Activated T-cell treated with anti-CD3 and anti-CD28 coated beads, Interleukin-2, amount 50 U/mL, for 72 hours (primary cell): ENCODE data around the gene LCMT1. TPM values are rescaled to one million over a fixed set of nuclear protein-coding genes. Genes with fewer than 3 reads are reported as not detected.
A peak's percentile ranks its signal among the peaks of the same experiment; 100 is the strongest.
"Not testable (repeated sequence)": the region's sequence is repeated elsewhere in the genome, so short reads cannot be mapped to it uniquely, and the experiment has no call there.

Source experiments
- ATAC-seq, 2 donors: fragments of 150-1000 bp; cut with Tn5 transposase; replicated peaks in 1 of 2; 2 replicates each; pipeline ENCODE4 v1.10.0; 2021; ENCODE audit warnings: moderate library complexity in 2 of 2, mild to moderate bottlenecking in 1 of 2
- DNase-seq, 2 donors: peaks; one replicate each; pipeline ENCODE4 v3.0.0; 2021 to 2022; ENCODE audit warnings: mixed read lengths in 1 of 2
- H3K27ac Mint-ChIP-seq: one replicate; pipeline ENCODE4 v1.8.0; 2022; ENCODE audit warnings: mild to moderate bottlenecking, moderate library complexity, mixed read lengths
- H3K27me3 Mint-ChIP-seq: one replicate; pipeline ENCODE4 v1.8.0; 2022; ENCODE audit warnings: low read depth, mixed read lengths
- H3K36me3 Mint-ChIP-seq, 2 donors: one replicate each; pipeline ENCODE4 v1.8.0; 2022; ENCODE audit warnings: mixed read lengths in 2 of 2, mild to moderate bottlenecking in 1 of 2; ENCODE audit not compliant: insufficient read depth in 2 of 2
- H3K4me1 Mint-ChIP-seq: one replicate; pipeline ENCODE4 v1.8.0; 2022; ENCODE audit warnings: low read depth, mixed read lengths
- H3K4me3 Mint-ChIP-seq, 2 donors: one replicate each; pipeline ENCODE4 v1.8.0; 2022; ENCODE audit warnings: mild to moderate bottlenecking in 2 of 2, mixed read lengths in 2 of 2, moderate library complexity in 2 of 2
- H3K9me3 Mint-ChIP-seq, 2 donors: one replicate each; pipeline ENCODE4 v1.8.0; 2022; ENCODE audit warnings: mixed read lengths in 2 of 2
- total RNA-seq, 2 donors: library from RNA; stranded (reverse); gene quantifications; one replicate each; pipeline ENCODE4 v1.2.3, GENCODE V29; 2022

The LCMT1 gene
- total RNA-seq, 2 donors from 2014 or later = 43.7 to 50.1 TPM

DNA sequence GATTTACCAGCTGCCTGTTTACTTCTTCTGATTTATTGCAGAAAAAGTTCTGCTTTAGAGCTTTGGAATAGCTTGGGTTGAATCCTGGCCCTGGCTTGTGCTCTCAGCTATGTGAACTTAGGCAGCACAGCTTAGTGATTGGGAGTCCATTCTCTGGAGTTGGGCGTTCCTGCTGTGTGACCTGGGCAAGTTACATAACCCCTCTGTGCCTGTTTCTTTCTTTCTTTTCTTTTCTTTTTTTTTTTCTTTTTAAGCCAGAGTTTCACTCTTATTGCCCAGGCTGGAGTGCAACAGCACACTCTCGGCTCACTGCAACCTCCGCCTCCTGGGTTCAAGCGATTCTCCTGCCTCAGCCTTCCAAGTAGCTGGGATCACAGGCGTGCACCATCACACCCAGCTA, 53.7 kb downstream of the LCMT1 start:
- Mint-ChIP-seq H3K9me3 (no peaks in the 10 kb centered on the region), H3K36me3 (peaks cover 5 to 9% of the 10 kb centered on the region in 2 donors), H3K27ac (peak overlapping the region; percentile 76), H3K4me3 (no peak overlapping the region), H3K4me1 (no peaks in the 10 kb centered on the region), H3K27me3 (no peaks in the 10 kb centered on the region)
- no peak for ATAC-seq
- DNase-seq = no peak

DNA sequence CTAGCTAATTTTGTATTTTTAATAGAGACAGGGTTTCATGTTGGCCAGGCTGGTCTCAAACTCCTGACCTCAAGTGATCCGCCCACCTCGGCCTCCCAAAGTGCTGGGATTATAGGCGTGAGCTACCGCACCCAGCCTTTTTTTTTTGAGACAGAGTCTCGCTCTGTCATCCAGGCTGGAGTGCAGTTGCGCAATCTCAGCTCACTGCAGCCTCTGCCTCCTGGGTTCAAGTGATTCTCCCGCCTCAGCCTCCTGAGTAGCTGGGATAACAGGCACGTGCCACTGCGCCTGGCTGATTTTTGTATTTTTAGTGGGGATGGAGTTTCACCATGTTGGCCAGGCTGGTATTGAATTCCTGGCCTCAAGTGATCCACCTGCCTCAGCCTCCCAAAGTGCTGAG, 56.4 kb downstream of the LCMT1 start:
- not testable (repeated sequence) for DNase-seq, H3K27ac Mint-ChIP-seq, ATAC-seq, H3K27me3 Mint-ChIP-seq, H3K4me3 Mint-ChIP-seq, H3K4me1 Mint-ChIP-seq, H3K9me3 Mint-ChIP-seq
- peaks cover 7 to 15% of the 10 kb centered on the region in 2 donors for H3K36me3 Mint-ChIP-seq

DNA sequence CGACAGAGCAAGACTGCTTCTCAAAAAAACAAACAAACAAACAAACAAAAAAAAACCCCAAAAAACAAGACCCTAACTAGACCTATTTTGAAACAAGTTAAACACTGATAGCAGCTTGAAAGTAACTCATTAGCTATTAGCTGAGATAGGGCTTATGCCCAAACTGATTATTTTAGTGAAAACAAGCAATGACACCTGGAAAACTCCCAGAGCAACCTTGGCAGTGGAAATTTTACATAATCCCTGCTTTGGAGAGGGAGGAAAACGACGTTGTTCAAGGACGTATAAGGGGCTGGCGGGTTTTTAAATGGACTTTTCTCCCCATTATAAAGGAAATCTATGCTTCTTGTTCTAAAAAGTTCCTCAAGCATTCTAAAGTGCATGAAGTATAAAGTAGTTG, 59.8 kb downstream of the LCMT1 start:
- no peak overlapping the region for H3K4me3 Mint-ChIP-seq
- no peak overlapping the region for H3K27ac Mint-ChIP-seq
- no peak for ATAC-seq
- H3K36me3 Mint-ChIP-seq = peaks cover 6 to 15% of the 10 kb centered on the region in 2 donors
- DNase-seq = no peak
- H3K4me1 Mint-ChIP-seq = no peaks in the 10 kb centered on the region
- H3K27me3 Mint-ChIP-seq = no peaks in the 10 kb centered on the region
- H3K9me3 Mint-ChIP-seq = no peaks in the 10 kb centered on the region

DNA sequence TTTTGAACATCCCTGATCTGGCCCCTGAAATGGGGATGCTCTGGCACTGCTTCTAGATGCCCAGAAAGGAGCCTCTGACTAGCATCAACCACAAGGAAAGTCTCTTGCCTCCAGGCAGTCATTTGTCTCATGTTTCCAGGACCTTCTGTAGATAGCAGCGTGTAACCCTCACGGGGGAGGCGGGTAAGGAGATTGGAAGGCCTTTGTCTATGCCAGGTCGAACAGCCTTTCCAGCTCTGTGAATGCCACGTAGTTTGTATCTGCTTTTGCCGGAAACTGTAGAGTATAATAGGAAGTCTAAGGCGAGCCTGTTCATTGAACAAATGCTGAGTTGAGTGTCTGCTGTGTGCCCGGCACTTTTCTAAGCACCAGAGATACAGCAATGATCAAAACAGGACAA, 61.3 kb downstream of the LCMT1 start:
- H3K9me3 Mint-ChIP-seq = no peaks in the 10 kb centered on the region
- H3K27me3 Mint-ChIP-seq = no peaks in the 10 kb centered on the region
- peaks cover 2 to 12% of the 10 kb centered on the region in 2 donors for H3K36me3 Mint-ChIP-seq
- DNase-seq = no peak
- no peak overlapping the region for H3K27ac Mint-ChIP-seq
- H3K4me1 Mint-ChIP-seq = no peaks in the 10 kb centered on the region
- no peak overlapping the region for H3K4me3 Mint-ChIP-seq
- no peak for ATAC-seq

DNA sequence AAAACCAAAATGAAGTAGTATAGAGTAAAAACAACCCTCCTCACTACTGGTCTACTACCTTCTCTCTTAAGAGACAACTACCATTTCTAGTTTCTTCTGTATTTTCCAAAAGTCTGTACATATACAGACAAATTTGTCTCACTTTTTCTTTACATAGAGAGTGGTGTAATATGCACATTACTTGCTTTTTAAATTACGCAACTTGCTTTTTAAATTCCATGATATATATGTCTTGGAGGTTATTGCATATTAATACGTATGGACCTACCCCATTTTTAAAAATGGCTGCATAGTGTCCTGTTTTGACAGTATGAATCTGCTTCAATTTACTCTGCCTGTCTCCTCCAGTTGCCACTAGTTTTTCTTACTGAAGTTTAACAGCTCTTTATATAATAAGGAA, 62.7 kb downstream of the LCMT1 start:
- no peaks in the 10 kb centered on the region for H3K4me1 Mint-ChIP-seq
- ATAC-seq = no peak

DNA sequence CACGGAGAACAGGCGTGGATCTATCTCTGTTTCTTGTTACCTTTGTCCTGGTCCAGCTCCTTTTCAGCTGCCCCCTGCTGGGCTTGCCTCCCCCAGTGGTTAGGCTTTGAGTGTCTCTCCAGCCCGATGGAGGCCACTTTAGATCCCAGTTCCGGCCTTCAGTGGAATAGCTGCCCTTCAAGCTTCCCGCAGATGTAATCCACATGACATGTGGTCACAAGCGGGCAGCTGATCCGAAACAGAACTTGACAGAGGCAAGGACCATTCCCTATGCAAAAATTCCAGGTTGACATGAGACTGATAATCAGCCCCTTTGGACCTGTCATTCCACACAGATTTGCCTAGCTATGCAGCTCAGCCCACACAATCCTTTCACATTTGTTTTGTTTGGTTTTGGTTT, 64.6 kb downstream of the LCMT1 start:
- no peak for DNase-seq
- peaks cover 0 to 7% of the 10 kb centered on the region in 2 donors for H3K36me3 Mint-ChIP-seq
- H3K4me3 Mint-ChIP-seq = no peak overlapping the region
- no peaks in the 10 kb centered on the region for H3K9me3 Mint-ChIP-seq
- H3K27me3 Mint-ChIP-seq = no peaks in the 10 kb centered on the region
- no peak for ATAC-seq
- H3K27ac Mint-ChIP-seq = no peak overlapping the region
- H3K4me1 Mint-ChIP-seq = peaks cover 7% of the 10 kb centered on the region

More for the DNA sequence above, 62.7 kb downstream of the LCMT1 start:
- DNase-seq = no peak
- Mint-ChIP-seq H3K9me3 (no peaks in the 10 kb centered on the region), H3K27me3 (no peaks in the 10 kb centered on the region), H3K36me3 (peaks cover 2 to 17% of the 10 kb centered on the region in 2 donors), H3K27ac (no peak overlapping the region), H3K4me3 (no peak overlapping the region)

DNA sequence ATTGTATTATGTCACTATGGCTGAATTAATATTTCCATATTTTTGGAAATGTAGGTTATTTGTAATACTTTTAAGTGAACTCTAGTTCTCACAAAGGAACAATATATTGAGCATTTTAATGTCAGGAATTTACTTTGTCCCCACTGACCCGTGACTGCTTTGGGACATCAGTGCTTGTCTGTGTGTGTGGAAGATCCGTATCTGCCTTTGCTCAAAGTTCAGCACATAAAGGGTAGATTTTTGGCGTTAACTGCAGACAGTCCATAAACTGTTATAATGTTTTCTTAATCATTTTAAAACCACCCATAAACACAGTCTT, 65.9 kb downstream of the LCMT1 start:
- Mint-ChIP-seq H3K27ac (no peak overlapping the region), H3K4me1 (peaks cover 11% of the 10 kb centered on the region), H3K4me3 (no peak overlapping the region), H3K36me3 (peaks cover 0 to 6% of the 10 kb centered on the region in 2 donors), H3K9me3 (no peaks in the 10 kb centered on the region), H3K27me3 (no peaks in the 10 kb centered on the region)
- no peak for ATAC-seq
- no peak for DNase-seq

DNA sequence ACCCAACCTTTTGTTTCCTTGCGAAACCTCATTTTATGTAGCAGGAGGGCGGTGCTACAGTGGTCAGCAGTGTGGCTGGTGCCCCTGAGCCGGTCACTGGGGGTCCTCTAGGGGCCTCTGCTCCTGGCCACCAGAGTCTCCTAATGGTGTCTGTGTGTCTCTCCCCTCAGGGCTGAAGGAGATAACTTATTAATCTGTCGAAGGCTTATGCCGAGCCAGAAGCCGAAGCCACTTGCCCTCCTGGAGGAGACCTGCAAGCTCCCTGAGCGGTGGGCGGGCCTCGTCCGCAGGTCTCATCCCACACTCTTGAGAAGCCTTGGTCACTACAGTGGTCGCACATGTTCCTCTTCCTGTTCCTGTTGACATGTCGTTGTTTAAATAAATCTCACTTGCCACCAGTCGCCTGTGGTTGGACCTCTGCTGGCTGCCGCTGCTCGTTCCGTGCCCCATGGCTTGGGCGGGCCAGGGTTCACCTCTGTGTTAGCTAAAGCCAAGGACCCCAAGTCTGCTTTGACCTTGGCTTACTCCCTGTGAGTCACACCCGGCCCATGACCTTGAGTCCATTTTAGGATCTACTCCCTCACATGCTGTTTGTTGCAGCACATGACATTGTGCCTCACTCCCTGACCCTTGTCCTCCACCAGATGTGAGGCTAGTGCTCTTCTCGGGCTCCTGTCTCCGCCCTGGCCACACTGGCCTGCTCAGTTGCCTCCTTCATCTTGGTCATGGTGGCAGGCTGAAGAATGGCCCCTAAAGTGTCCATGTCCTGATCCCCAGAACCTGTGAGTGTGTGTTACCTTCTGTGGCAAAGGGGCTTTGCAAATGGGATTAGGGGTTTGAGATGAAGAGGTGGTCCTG, 66.5 kb downstream of the LCMT1 start:
- H3K9me3 Mint-ChIP-seq = no peaks in the 10 kb centered on the region
- H3K27me3 Mint-ChIP-seq = no peaks in the 10 kb centered on the region
- no peak for DNase-seq
- peaks cover 11% of the 10 kb centered on the region for H3K4me1 Mint-ChIP-seq
- H3K4me3 Mint-ChIP-seq = no peak overlapping the region
- no peak for ATAC-seq
- H3K27ac Mint-ChIP-seq = no peak overlapping the region
- H3K36me3 Mint-ChIP-seq = peaks cover 0 to 5% of the 10 kb centered on the region in 2 donors

DNA sequence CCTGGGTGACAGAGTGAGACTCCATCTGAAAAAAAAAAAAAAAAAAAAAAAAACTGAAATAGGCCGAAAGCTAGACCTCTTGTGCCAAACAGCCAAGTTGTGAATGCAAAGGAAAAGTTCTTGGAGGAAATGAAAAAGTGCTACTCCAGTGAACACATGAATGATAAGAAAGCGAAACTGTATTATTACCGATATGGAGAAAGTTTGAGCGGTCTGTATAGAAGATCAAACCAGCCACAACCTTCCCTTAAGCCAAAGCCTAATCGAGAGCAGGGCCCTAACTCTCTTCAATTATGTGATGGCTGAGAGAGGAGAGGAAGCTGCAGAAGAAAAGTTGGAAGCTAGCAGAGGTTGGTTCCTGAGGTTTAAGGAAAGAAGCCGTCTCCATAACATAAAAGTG, 69.7 kb downstream of the LCMT1 start:
- H3K9me3 Mint-ChIP-seq, DNase-seq, H3K36me3 Mint-ChIP-seq, H3K27ac Mint-ChIP-seq, H3K27me3 Mint-ChIP-seq: not testable (repeated sequence)
- ATAC-seq = peak in 1 of 2 donors; percentile 52
- Mint-ChIP-seq H3K4me3 (peak overlapping the region in 1 of 2 donors; percentile 26), H3K4me1 (peaks cover 11% of the 10 kb centered on the region)

DNA sequence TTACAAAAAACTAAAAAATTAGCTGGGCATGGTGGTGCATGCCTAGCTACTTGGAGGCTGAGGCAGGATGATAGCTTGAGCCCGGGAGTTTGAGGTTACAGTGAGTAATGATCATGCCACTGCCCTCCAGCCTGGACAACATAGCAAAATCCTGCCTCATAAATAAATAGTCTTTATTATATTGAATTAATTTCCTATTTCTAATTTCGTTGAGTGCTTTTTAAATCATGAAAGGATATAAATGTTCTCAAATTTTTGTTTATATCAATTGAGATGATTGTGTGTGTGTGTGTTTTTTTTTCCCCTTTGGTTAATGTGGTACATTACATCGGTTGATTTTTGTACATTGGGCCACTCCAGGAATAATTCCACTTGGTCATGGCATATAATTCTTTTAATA, 73.2 kb downstream of the LCMT1 start:
- H3K27me3 Mint-ChIP-seq = no peaks in the 10 kb centered on the region
- no peak overlapping the region for H3K27ac Mint-ChIP-seq
- no peak overlapping the region for H3K4me3 Mint-ChIP-seq

DNA sequence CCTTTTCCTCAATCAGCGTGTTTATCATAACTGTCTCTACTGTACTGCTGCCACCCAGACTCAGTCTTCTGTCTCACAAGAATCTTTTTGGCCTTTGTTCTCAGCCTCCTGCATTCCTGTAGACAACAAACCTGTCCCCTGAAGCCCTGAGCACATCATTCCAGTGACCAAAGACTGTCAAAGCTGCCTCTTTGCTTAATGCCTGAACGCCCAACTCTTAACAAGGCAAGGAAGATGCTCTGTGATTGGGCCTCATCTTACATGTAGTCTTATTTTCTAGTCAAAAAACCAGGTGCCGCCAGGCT, 75.9 kb downstream of the LCMT1 start:
- no peak overlapping the region for H3K4me3 Mint-ChIP-seq
- H3K9me3 Mint-ChIP-seq = no peaks in the 10 kb centered on the region
- H3K36me3 Mint-ChIP-seq = no peaks in the 10 kb centered on the region
- no peak for ATAC-seq
- no peaks in the 10 kb centered on the region for H3K4me1 Mint-ChIP-seq
- DNase-seq = no peak
- no peaks in the 10 kb centered on the region for H3K27me3 Mint-ChIP-seq
- no peak overlapping the region for H3K27ac Mint-ChIP-seq

More for the DNA sequence above, 73.2 kb downstream of the LCMT1 start:
- H3K36me3 Mint-ChIP-seq = no peaks in the 10 kb centered on the region
- DNase-seq (no peak), ATAC-seq (no peak)
- peaks cover 11% of the 10 kb centered on the region for H3K4me1 Mint-ChIP-seq
- no peaks in the 10 kb centered on the region for H3K9me3 Mint-ChIP-seq

DNA sequence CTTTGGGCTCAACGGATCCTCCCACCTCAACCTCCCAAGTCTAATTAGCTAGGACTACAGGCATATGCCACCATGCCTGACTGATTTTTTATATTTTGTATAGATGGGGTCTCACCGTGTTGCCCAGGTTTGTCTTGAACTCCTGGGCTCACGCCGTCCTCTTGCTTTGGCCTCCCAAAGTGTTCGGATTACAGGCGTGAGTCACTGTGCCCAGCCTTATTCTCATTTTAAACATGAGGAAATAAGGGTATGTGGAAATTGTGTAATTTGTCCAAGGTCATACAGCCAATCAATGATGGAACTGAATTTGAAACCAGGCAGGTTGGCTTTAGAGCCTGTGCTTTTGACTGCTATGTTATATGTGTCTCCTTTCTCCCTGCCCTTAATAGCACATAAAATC, 77.8 kb downstream of the LCMT1 start:
- no peaks in the 10 kb centered on the region for H3K4me1 Mint-ChIP-seq
- ATAC-seq (no peak), DNase-seq (no peak)
- no peak overlapping the region for H3K4me3 Mint-ChIP-seq
- H3K9me3 Mint-ChIP-seq = no peaks in the 10 kb centered on the region
- H3K27me3 Mint-ChIP-seq = no peaks in the 10 kb centered on the region
- no peaks in the 10 kb centered on the region for H3K36me3 Mint-ChIP-seq
- no peak overlapping the region for H3K27ac Mint-ChIP-seq

DNA sequence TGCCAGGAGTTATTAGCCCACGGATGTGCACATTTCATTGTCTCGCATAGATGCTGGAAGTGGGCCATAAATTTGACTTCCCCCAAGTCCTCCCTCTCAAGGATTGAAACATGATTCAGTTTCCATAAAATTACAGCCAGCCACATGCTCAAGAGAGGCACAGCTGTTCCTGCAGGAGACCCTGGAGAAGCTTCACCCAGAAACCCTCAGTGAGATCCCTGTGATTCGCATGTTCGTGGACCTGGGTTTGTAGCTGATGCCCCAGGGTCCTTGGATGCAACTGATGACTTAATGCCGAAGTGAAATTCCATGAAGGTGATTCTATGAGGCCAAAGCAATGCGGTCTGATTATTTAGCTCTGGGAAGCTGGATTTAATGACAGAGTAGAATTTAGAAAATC, 80.6 kb downstream of the LCMT1 start:
- ATAC-seq (no peak), DNase-seq (no peak)
- H3K27me3 Mint-ChIP-seq = no peaks in the 10 kb centered on the region
- no peaks in the 10 kb centered on the region for H3K9me3 Mint-ChIP-seq
- no peaks in the 10 kb centered on the region for H3K36me3 Mint-ChIP-seq
- no peak overlapping the region for H3K4me3 Mint-ChIP-seq
- no peaks in the 10 kb centered on the region for H3K4me1 Mint-ChIP-seq
- H3K27ac Mint-ChIP-seq = no peak overlapping the region

DNA sequence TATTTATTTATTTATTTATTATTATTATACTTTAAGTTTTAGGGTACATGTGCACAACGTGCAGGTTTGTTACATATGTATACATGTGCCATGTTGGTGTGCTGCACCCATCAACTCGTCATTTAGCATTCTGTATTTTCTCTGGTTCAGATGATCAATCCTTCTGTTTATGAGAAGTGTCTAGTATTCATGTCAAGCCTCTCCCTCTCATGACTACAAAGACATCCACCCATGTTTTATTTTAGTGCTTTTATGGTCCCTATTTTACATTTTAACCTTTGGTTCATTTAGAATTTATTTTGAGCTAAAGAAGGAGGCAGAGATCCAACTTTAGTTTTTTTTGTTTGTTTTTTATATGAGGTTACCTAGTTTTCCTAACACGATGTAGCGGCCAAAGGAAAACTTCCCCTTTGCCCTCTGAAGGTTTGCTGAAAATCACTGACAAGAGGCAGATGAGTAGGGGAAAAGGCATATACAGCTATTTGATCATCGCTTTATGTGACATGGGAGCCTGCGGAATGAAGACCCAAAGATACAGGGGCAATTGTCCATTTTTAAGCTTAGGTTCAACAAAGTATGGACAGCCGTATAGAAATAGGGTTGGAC, 82.8 kb downstream of the LCMT1 start:
- Mint-ChIP-seq H3K36me3 (no peaks in the 10 kb centered on the region), H3K4me3 (no peak overlapping the region), H3K27ac (no peak overlapping the region), H3K4me1 (no peaks in the 10 kb centered on the region), H3K27me3 (no peaks in the 10 kb centered on the region), H3K9me3 (no peaks in the 10 kb centered on the region)
- ATAC-seq (no peak), DNase-seq (no peak)
